Measurements from ENCODE around the gene PARD3.

Gene PARD3

GRCh38 chr10:34299105-34299611 lies 515.9 kb downstream of the PARD3 start:
- no peaks in the 10 kb centered on the region for H3K9me3 Mint-ChIP-seq (ENCODE audit: low read depth)
- peaks cover 9% of the 10 kb centered on the region for H3K27me3 Mint-ChIP-seq
- no peaks in the 10 kb centered on the region for H3K36me3 Mint-ChIP-seq
- no peaks in the 10 kb centered on the region for H3K4me1 Mint-ChIP-seq (ENCODE audit: low read depth)
- no peak overlapping the region for H3K4me3 Mint-ChIP-seq
- H3K27ac Mint-ChIP-seq, result no peak overlapping the region

- no peaks in the 10 kb centered on the region for H3K4me1 Mint-ChIP-seq (ENCODE audit: low read depth)
- no peaks in the 10 kb centered on the region for H3K36me3 Mint-ChIP-seq
- peaks cover 12% of the 10 kb centered on the region for H3K27me3 Mint-ChIP-seq
- no peak overlapping the region for H3K4me3 Mint-ChIP-seq
- H3K9me3 Mint-ChIP-seq (ENCODE audit: low read depth), result no peaks in the 10 kb centered on the region
- no peak overlapping the region for H3K27ac Mint-ChIP-seq
Measured at GRCh38 chr10:34298346-34298818, 516.7 kb downstream of the PARD3 start.

GRCh38 chr10:34297541-34298345 lies 517.4 kb downstream of the PARD3 start:
- H3K4me3 Mint-ChIP-seq, result no peak overlapping the region
- no peaks in the 10 kb centered on the region for H3K4me1 Mint-ChIP-seq (ENCODE audit: low read depth)
- peaks cover 12% of the 10 kb centered on the region for H3K27me3 Mint-ChIP-seq
- no peaks in the 10 kb centered on the region for H3K9me3 Mint-ChIP-seq (ENCODE audit: low read depth)
- no peaks in the 10 kb centered on the region for H3K36me3 Mint-ChIP-seq
- H3K27ac Mint-ChIP-seq, result no peak overlapping the region

- Mint-ChIP-seq H3K4me1 (ENCODE audit: low read depth) (no peaks in the 10 kb centered on the region), H3K4me3 (no peak overlapping the region), H3K27ac (no peak overlapping the region), H3K9me3 (ENCODE audit: low read depth) (no peaks in the 10 kb centered on the region), H3K36me3 (no peaks in the 10 kb centered on the region), H3K27me3 (peaks cover 12% of the 10 kb centered on the region)
Measured at GRCh38 chr10:34295142-34295548, 520.0 kb downstream of the PARD3 start.

- H3K27ac Mint-ChIP-seq, result no peak overlapping the region
- H3K4me3 Mint-ChIP-seq, result no peak overlapping the region
- no peaks in the 10 kb centered on the region for H3K4me1 Mint-ChIP-seq (ENCODE audit: low read depth)
- H3K27me3 Mint-ChIP-seq, result peaks cover 12% of the 10 kb centered on the region
- no peaks in the 10 kb centered on the region for H3K36me3 Mint-ChIP-seq
- no peaks in the 10 kb centered on the region for H3K9me3 Mint-ChIP-seq (ENCODE audit: low read depth)
Measured at GRCh38 chr10:34294137-34294536, 521.0 kb downstream of the PARD3 start.

- H3K27me3 Mint-ChIP-seq, result peaks cover 12% of the 10 kb centered on the region
- H3K9me3 Mint-ChIP-seq (ENCODE audit: low read depth), result no peaks in the 10 kb centered on the region
- H3K27ac Mint-ChIP-seq, result no peak overlapping the region
Measured at GRCh38 chr10:34292675-34293074, 522.4 kb downstream of the PARD3 start.

GRCh38 chr10:34292194-34292565 lies 522.9 kb downstream of the PARD3 start:
- Mint-ChIP-seq H3K27me3 (peaks cover 12% of the 10 kb centered on the region), H3K4me3 (no peak overlapping the region), H3K36me3 (no peaks in the 10 kb centered on the region), H3K4me1 (ENCODE audit: low read depth) (no peaks in the 10 kb centered on the region), H3K27ac (no peak overlapping the region), H3K9me3 (ENCODE audit: low read depth) (no peaks in the 10 kb centered on the region)

More at GRCh38 chr10:34292675-34293074, 522.4 kb downstream of the PARD3 start:
- no peak overlapping the region for H3K4me3 Mint-ChIP-seq
- no peaks in the 10 kb centered on the region for H3K4me1 Mint-ChIP-seq (ENCODE audit: low read depth)
- no peaks in the 10 kb centered on the region for H3K36me3 Mint-ChIP-seq

GRCh38 chr10:34291466-34292193 lies 523.5 kb downstream of the PARD3 start:
- Mint-ChIP-seq H3K4me3 (no peak overlapping the region), H3K9me3 (ENCODE audit: low read depth) (no peaks in the 10 kb centered on the region), H3K36me3 (no peaks in the 10 kb centered on the region), H3K27ac (no peak overlapping the region), H3K4me1 (ENCODE audit: low read depth) (no peaks in the 10 kb centered on the region), H3K27me3 (peaks cover 12% of the 10 kb centered on the region)

GRCh38 chr10:34290412-34291081 lies 524.5 kb downstream of the PARD3 start:
- H3K4me1 Mint-ChIP-seq (ENCODE audit: low read depth), result no peaks in the 10 kb centered on the region
- H3K36me3 Mint-ChIP-seq, result no peaks in the 10 kb centered on the region
- H3K9me3 Mint-ChIP-seq (ENCODE audit: low read depth), result no peaks in the 10 kb centered on the region
- no peak overlapping the region for H3K4me3 Mint-ChIP-seq
- peaks cover 11% of the 10 kb centered on the region for H3K27me3 Mint-ChIP-seq
- no peak overlapping the region for H3K27ac Mint-ChIP-seq

GRCh38 chr10:34288634-34289033 lies 526.5 kb downstream of the PARD3 start:
- no peaks in the 10 kb centered on the region for H3K9me3 Mint-ChIP-seq (ENCODE audit: low read depth)
- no peaks in the 10 kb centered on the region for H3K4me1 Mint-ChIP-seq (ENCODE audit: low read depth)
- H3K27me3 Mint-ChIP-seq, result no peaks in the 10 kb centered on the region
- no peaks in the 10 kb centered on the region for H3K36me3 Mint-ChIP-seq
- H3K27ac Mint-ChIP-seq, result no peak overlapping the region
- H3K4me3 Mint-ChIP-seq, result no peak overlapping the region

GRCh38 chr10:34286136-34286739 lies 528.9 kb downstream of the PARD3 start:
- no peaks in the 10 kb centered on the region for H3K9me3 Mint-ChIP-seq (ENCODE audit: low read depth)
- no peaks in the 10 kb centered on the region for H3K36me3 Mint-ChIP-seq
- H3K4me3 Mint-ChIP-seq, result no peak overlapping the region
- no peaks in the 10 kb centered on the region for H3K27me3 Mint-ChIP-seq
- H3K4me1 Mint-ChIP-seq (ENCODE audit: low read depth), result peaks cover 6% of the 10 kb centered on the region
- H3K27ac Mint-ChIP-seq, result no peak overlapping the region

GRCh38 chr10:34281661-34282582 lies 533.2 kb downstream of the PARD3 start:
- H3K27ac Mint-ChIP-seq, result no peak overlapping the region
- H3K27me3 Mint-ChIP-seq, result peaks cover 8% of the 10 kb centered on the region
- no peaks in the 10 kb centered on the region for H3K36me3 Mint-ChIP-seq
- H3K4me3 Mint-ChIP-seq, result no peak overlapping the region
- H3K4me1 Mint-ChIP-seq (ENCODE audit: low read depth), result peaks cover 11% of the 10 kb centered on the region
- no peaks in the 10 kb centered on the region for H3K9me3 Mint-ChIP-seq (ENCODE audit: low read depth)

- H3K4me3 Mint-ChIP-seq, result no peak overlapping the region
- H3K9me3 Mint-ChIP-seq (ENCODE audit: low read depth), result no peaks in the 10 kb centered on the region
- H3K36me3 Mint-ChIP-seq, result no peaks in the 10 kb centered on the region
- no peak overlapping the region for H3K27ac Mint-ChIP-seq
- peaks cover 8% of the 10 kb centered on the region for H3K27me3 Mint-ChIP-seq
- H3K4me1 Mint-ChIP-seq (ENCODE audit: low read depth), result peaks cover 11% of the 10 kb centered on the region
Measured at GRCh38 chr10:34280599-34281374, 534.3 kb downstream of the PARD3 start.
